T-helper 1 cell treated with Interleukin-12 subunit alpha and Interleukin-12 subunit beta and Interleukin-4 antibody, amounts not matched to agents 30 μg/mL and 1 μg/mL, for 36 hours (primary cell): ENCODE data around the gene APOBEC3C.
A peak's percentile ranks its signal among the peaks of the same experiment; 100 is the strongest.
"Not testable (repeated sequence)": the region's sequence is repeated elsewhere in the genome, so short reads cannot be mapped to it uniquely, and the experiment has no call there.

Experiments
- H3K27ac Mint-ChIP-seq: one replicate; pipeline ENCODE4 v1.8.0; 2021; ENCODE audit warnings: mild to moderate bottlenecking, mixed read lengths
- H3K27me3 Mint-ChIP-seq: one replicate; pipeline ENCODE4 v1.8.0; 2021; ENCODE audit warnings: low read depth, mixed read lengths
- H3K36me3 Mint-ChIP-seq: one replicate; pipeline ENCODE4 v1.8.0; 2021; ENCODE audit warnings: low read depth, mixed read lengths
- H3K4me1 Mint-ChIP-seq: one replicate; pipeline ENCODE4 v1.8.0; 2021; ENCODE audit warnings: low read depth, mixed read lengths
- H3K4me3 Mint-ChIP-seq: one replicate; pipeline ENCODE4 v1.8.0; 2021; ENCODE audit warnings: mild to moderate bottlenecking, moderate library complexity, mixed read lengths
- H3K9me3 Mint-ChIP-seq: one replicate; pipeline ENCODE4 v1.8.0; 2021; ENCODE audit warnings: mixed read lengths

Gene APOBEC3C

DNA sequence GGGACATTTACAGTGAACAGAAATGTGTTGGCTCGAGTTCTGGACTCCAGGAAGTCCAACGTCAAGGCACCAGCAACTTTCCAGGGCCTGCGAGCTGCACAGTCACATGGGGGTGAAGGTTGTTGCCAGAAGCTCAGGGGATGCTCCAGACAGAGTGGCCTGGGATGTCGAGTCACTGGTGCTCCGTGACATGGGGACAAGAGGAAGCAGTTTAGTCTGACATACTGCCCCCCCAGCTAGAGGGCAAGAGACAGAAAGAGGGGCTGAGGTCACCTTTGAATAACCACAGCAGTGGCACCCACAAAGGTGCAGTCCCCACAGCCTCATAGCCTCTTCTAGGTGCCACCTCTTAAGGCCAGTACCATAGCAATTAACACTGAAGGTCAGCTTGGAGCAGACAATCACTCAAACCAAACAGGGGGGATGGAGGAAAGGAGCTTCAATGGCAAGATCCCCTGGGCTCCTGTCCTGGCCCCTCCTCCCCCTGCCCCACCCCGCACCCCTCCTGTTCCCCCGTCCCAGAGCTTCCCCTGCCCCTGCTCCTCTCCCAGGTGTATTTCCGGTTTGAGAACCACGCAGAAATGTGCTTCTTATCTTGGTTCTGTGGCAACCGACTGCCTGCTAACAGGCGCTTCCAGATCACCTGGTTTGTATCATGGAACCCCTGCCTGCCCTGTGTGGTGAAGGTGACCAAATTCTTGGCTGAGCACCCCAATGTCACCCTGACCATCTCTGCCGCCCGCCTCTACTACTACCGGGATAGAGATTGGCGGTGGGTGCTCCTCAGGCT is 10.7 kb downstream of the APOBEC3C start:
- peak overlapping the region; percentile 72 for H3K27ac Mint-ChIP-seq
- peaks cover 24% of the 10 kb centered on the region for H3K36me3 Mint-ChIP-seq
- peaks cover 43% of the 10 kb centered on the region for H3K4me1 Mint-ChIP-seq
- H3K9me3 Mint-ChIP-seq: no peaks in the 10 kb centered on the region
- H3K27me3 Mint-ChIP-seq: no peaks in the 10 kb centered on the region
- H3K4me3 Mint-ChIP-seq: peak overlapping the region; percentile 48

GRCh38 chr22:39026509-39027150 is 12.6 kb downstream of the APOBEC3C start:
- peaks cover 35% of the 10 kb centered on the region for H3K4me1 Mint-ChIP-seq
- no peak overlapping the region for H3K27ac Mint-ChIP-seq
- no peaks in the 10 kb centered on the region for H3K27me3 Mint-ChIP-seq
- peaks cover 21% of the 10 kb centered on the region for H3K36me3 Mint-ChIP-seq
- no peak overlapping the region for H3K4me3 Mint-ChIP-seq
- H3K9me3 Mint-ChIP-seq: no peaks in the 10 kb centered on the region

DNA sequence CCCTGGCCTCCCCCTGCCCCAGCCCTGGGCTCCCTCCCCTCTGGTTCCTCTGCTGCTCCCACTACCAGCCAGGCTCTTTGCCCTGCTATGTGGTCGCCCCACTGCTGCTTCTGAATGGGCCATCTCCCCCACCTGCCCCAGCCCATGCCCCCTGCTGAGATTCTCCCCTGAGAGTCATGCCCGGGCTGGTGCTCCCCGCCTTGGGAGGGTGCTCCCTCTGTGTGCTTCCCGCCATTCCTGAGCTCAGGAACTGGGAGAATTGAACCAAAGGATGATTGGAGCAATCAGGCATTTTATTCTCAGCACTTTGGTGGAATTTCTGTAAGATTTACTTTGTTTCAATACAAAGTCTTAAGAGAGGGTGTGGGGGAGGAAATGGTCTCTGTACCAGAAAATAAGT is 13.7 kb downstream of the APOBEC3C start:
- Mint-ChIP-seq H3K27ac (no peak overlapping the region), H3K4me1 (peaks cover 26% of the 10 kb centered on the region), H3K4me3 (no peak overlapping the region), H3K36me3 (peaks cover 25% of the 10 kb centered on the region), H3K9me3 (no peaks in the 10 kb centered on the region), H3K27me3 (no peaks in the 10 kb centered on the region)

DNA sequence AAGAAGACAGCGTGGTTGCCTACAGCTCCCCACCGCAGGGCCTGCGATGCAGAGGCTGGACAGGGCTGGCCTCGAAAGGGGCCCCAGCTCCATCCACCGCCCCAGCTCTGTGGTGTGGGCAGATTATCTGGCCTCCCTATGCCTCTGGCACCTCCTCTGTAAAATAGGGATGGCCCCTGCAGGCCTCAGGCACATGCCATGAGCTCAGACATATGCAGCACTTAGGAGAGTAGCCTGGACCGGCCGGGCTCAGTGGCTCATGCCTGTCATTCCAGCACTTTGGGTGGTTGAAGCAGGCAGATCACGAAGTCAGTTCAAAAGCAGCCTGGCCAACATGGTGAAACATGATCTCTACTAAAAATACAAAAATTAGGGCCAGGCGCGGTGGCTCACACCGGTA is 14.2 kb downstream of the APOBEC3C start:
- Mint-ChIP-seq H3K4me1 (peaks cover 25% of the 10 kb centered on the region), H3K27me3 (no peaks in the 10 kb centered on the region), H3K36me3 (peaks cover 29% of the 10 kb centered on the region), H3K4me3 (no peak overlapping the region), H3K9me3 (no peaks in the 10 kb centered on the region), H3K27ac (no peak overlapping the region)

DNA sequence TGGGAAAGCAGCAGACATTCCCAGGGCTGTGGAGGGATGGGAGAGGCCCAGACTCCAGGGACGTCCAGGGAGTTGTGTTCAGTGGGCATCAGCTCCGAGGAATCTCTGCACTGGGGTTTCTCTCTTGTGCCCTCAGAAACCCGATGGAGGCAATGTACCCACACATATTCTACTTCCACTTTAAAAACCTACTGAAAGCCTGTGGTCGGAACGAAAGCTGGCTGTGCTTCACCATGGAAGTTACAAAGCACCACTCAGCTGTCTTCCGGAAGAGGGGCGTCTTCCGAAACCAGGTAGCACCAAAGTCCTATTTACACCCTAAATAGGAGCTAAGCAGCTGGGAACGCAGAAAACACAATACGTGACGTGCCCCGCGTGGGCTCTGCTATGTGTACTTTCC is 15.2 kb downstream of the APOBEC3C start:
- no peak overlapping the region for H3K4me3 Mint-ChIP-seq
- peaks cover 19% of the 10 kb centered on the region for H3K4me1 Mint-ChIP-seq
- H3K27me3 Mint-ChIP-seq: no peaks in the 10 kb centered on the region
- no peak overlapping the region for H3K27ac Mint-ChIP-seq
- peaks cover 22% of the 10 kb centered on the region for H3K36me3 Mint-ChIP-seq
- H3K9me3 Mint-ChIP-seq: no peaks in the 10 kb centered on the region

DNA sequence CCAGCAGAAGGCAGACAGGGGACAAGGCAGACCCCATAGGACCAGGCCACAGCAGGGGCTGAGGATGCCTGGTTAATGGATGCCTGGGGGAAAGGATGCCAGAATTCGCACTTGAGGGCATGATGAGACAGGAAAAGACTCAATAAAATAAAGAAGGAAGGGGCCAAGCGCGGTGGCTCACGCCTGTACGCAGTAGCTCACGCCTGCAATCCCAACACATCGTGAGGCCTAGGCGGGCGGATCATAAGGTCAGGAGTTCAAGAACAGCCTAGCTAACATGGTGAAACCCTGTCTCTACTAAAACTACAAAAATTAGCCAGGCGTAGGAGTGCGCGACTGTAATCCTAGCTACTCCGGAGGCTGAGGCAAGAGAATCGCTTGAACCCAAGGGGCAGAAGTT is 16.6 kb downstream of the APOBEC3C start:
- no peaks in the 10 kb centered on the region for H3K27me3 Mint-ChIP-seq
- H3K9me3 Mint-ChIP-seq: no peaks in the 10 kb centered on the region
- H3K4me1 Mint-ChIP-seq: peaks cover 8% of the 10 kb centered on the region
- no peak overlapping the region for H3K27ac Mint-ChIP-seq
- peaks cover 12% of the 10 kb centered on the region for H3K36me3 Mint-ChIP-seq
- H3K4me3 Mint-ChIP-seq: no peak overlapping the region

DNA sequence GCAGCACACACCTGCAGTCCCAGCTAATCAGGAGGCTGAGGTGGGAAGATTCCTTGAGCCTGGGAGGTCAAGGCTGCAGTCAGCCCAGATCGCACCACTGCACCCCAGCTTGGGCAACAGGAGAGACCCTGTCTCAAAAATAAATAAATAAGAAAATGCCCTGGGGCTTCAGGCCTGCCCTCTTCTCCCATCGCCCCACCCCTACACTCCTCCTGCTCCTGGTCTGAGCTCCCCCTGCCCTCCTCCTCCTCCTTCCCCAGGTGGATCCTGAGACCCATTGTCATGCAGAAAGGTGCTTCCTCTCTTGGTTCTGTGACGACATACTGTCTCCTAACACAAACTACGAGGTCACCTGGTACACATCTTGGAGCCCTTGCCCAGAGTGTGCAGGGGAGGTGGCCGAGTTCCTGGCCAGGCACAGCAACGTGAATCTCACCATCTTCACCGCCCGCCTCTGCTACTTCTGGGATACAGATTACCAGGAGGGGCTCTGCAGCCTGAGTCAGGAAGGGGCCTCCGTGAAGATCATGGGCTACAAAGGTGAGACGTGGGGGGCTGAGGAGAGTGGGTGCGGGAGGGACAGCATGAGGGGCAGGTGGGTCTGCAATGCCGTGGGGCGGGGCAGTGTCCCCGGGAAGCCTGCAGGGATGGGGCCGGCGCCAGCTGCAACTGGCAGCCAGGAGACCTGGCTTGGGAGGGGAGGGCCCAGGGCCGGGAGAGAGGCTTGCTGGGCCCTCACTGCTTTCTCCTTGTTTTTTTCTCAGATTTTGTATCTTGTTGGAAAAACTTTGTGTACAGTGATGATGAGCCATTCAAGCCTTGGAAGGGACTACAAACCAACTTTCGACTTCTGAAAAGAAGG is 17.6 kb downstream of the APOBEC3C start:
- not testable (repeated sequence) for H3K4me3 Mint-ChIP-seq, H3K36me3 Mint-ChIP-seq, H3K27ac Mint-ChIP-seq, H3K4me1 Mint-ChIP-seq, H3K9me3 Mint-ChIP-seq, H3K27me3 Mint-ChIP-seq

GRCh38 chr22:39037071-39037470 is 23.0 kb downstream of the APOBEC3C start:
- H3K4me3 Mint-ChIP-seq, H3K27ac Mint-ChIP-seq, H3K36me3 Mint-ChIP-seq: not testable (repeated sequence)

GRCh38 chr22:39039306-39040126 is 25.5 kb downstream of the APOBEC3C start:
- Mint-ChIP-seq H3K9me3 (no peaks in the 10 kb centered on the region), H3K4me1 (peaks cover 24% of the 10 kb centered on the region), H3K36me3 (peaks cover 1% of the 10 kb centered on the region), H3K27ac (peak overlapping the region; percentile 84), H3K4me3 (peak overlapping the region; percentile 73), H3K27me3 (no peaks in the 10 kb centered on the region)

More at GRCh38 chr22:39037071-39037470, 23.0 kb downstream of the APOBEC3C start:
- H3K9me3 Mint-ChIP-seq, H3K27me3 Mint-ChIP-seq: not testable (repeated sequence)
- peaks cover 18% of the 10 kb centered on the region for H3K4me1 Mint-ChIP-seq

- H3K4me1 Mint-ChIP-seq: peaks cover 24% of the 10 kb centered on the region
- not testable (repeated sequence) for H3K36me3 Mint-ChIP-seq, H3K27me3 Mint-ChIP-seq, H3K9me3 Mint-ChIP-seq
- peak overlapping the region; percentile 84 for H3K27ac Mint-ChIP-seq
- peak overlapping the region; percentile 73 for H3K4me3 Mint-ChIP-seq
Observed at GRCh38 chr22:39040155-39040537, 26.1 kb downstream of the APOBEC3C start.

GRCh38 chr22:39040538-39041296 is 26.7 kb downstream of the APOBEC3C start, which contains the start of gene APOBEC3F:
Gene APOBEC3F, plus strand, starts transcription at chr22:39040864. Its CDS starts 97 bp downstream, at chr22:39040961.
- not testable (repeated sequence) for H3K36me3 Mint-ChIP-seq, H3K27me3 Mint-ChIP-seq, H3K9me3 Mint-ChIP-seq
- Mint-ChIP-seq H3K4me3 (peak within 1 kb of the TSS; percentile 88), H3K4me1 (peaks cover 26% of the 10 kb centered on the region), H3K27ac (peak within 1 kb of the TSS; percentile 88)

DNA sequence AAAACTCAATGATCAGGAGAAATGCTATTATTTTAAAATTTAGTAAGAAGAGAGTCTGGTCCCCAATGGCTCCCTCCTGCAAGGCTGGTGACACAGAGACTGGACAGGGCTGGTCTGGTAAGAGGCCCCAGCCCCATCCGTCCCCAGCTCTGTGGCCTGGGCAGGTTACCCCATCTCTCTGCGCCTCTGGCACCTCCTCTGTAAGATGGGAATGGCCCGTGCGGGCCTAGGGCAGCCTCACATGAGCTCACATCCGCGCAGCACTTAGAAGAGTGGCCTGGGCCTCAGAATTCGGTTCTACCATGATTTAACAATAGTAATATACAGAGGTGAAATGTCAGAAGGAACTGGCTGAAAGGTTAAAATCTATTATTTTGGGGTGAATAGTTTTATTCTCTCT is 27.9 kb downstream of the APOBEC3C start:
- H3K36me3 Mint-ChIP-seq: peaks cover 13% of the 10 kb centered on the region
- no peaks in the 10 kb centered on the region for H3K9me3 Mint-ChIP-seq
- H3K27ac Mint-ChIP-seq: peak overlapping the region; percentile 36
- peaks cover 29% of the 10 kb centered on the region for H3K4me1 Mint-ChIP-seq
- H3K4me3 Mint-ChIP-seq: peak overlapping the region; percentile 88
- H3K27me3 Mint-ChIP-seq: no peaks in the 10 kb centered on the region

DNA sequence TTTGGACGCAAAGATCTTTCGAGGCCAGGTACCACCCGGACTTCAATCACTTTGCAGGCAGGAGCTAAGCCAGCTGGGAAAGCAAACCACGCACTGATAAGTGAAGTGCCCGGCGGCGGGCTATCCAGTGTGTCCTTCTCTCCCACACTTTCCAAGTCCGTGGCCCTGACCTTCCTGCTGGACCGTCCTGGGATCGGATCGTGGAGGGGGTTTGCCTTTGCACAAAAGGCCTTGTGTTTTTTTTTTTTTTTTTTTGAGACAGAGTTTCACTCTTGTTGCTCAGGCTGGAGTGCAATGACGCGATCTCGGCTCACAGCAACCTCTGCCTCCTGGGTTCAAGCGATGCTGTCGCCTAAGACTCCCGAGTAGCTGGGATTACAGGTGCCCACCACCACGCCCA is 29.0 kb downstream of the APOBEC3C start:
- Mint-ChIP-seq H3K36me3 (peaks cover 13% of the 10 kb centered on the region), H3K4me1 (peaks cover 26% of the 10 kb centered on the region)
- not testable (repeated sequence) for H3K4me3 Mint-ChIP-seq, H3K9me3 Mint-ChIP-seq, H3K27me3 Mint-ChIP-seq, H3K27ac Mint-ChIP-seq
